DND-41 (cell line): ENCODE results near the gene TMEM89.

Experiments used
- EZH2 ChIP-seq: IDR thresholded peaks from 3 replicates; pipeline ENCODE4 v1.6.1; 2012; ENCODE audit warnings: borderline replicate concordance, low read depth, mild to moderate bottlenecking, moderate library complexity, low read length, inconsistent platforms; ENCODE audit not compliant: severe bottlenecking
- TF ChIP-seq, protein P1 (sequence below): IDR thresholded peaks from 2 replicates; pipeline ENCODE4 v1.5.1; 2012; ENCODE audit warnings: borderline replicate concordance, low read length, moderate library complexity, mild to moderate bottlenecking; ENCODE audit not compliant: poor library complexity, severe bottlenecking; ENCODE audit errors: extremely low read depth

DNA sequence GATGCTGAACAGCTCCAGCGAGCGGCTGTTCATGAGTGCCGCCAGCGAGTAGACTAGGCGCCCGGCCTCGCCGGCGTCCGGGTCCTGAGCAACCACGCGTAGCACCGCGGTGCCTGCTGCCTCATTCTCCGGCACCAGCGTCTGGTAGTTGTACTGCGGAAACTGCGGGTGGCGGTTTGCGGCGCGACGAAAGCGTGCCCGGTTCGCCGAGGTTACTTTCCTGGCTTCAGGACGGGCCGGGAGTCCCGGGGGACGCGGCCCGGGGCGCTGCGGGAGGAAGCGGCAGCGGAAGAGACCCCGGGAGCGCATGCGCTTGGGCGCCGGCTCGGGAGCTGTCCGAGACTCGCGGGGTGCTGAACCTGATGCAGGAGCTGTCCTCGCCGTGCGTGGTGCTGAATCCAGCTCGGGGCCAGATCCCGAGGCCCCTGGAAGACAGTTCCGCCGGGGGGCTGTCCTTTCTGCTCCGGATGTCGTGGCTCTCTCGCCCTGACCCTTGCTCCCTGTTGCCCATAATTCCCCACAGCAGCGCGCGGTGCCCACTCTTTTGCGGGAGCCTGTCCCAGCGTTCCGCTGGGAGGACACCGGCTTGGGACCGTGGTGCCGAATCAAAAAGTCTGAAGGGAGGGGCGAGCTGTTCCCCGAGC, 40.1 kb upstream of the TMEM89 start:
- TF ChIP-seq EZH2, result no peak
- TF ChIP-seq, protein P1, sequence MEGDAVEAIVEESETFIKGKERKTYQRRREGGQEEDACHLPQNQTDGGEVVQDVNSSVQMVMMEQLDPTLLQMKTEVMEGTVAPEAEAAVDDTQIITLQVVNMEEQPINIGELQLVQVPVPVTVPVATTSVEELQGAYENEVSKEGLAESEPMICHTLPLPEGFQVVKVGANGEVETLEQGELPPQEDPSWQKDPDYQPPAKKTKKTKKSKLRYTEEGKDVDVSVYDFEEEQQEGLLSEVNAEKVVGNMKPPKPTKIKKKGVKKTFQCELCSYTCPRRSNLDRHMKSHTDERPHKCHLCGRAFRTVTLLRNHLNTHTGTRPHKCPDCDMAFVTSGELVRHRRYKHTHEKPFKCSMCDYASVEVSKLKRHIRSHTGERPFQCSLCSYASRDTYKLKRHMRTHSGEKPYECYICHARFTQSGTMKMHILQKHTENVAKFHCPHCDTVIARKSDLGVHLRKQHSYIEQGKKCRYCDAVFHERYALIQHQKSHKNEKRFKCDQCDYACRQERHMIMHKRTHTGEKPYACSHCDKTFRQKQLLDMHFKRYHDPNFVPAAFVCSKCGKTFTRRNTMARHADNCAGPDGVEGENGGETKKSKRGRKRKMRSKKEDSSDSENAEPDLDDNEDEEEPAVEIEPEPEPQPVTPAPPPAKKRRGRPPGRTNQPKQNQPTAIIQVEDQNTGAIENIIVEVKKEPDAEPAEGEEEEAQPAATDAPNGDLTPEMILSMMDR, result no peak
